ACHN (cell line): Measurements from ENCODE around the gene STX12.
A peak's percentile ranks its signal among the peaks of the same experiment; 100 is the strongest.
"Not testable (repeated sequence)": the region's sequence is repeated elsewhere in the genome, so short reads cannot be mapped to it uniquely, and the experiment has no call there.

ENCODE experiments used
- DNase-seq: peaks from one replicate; pipeline ENCODE4 v3.0.0-alpha.2; 2015
- in situ Hi-C: cut with HindIII; loops from 2 replicates; pipeline ENCODE4 v1.10.0; 2017; ENCODE audit warnings: low sequenced_read_pairs, low pct_ligation_motif_present, low pct_unique_long_range_greater_than_20kb

The STX12 gene

GRCh38 chr1:27772036-27772931, 735 bp upstream of the STX12 start:
- no peak for DNase-seq
- in situ Hi-C loops, result no loop called here

- in situ Hi-C loops, result no loop called here
- peak; percentile 12 for DNase-seq
Measured at GRCh38 chr1:27773826-27774445, 917 bp downstream of the STX12 start.

GRCh38 chr1:27774654-27775053, 1.6 kb downstream of the STX12 start:
- DNase-seq, result no peak
- in situ Hi-C loops, result no loop called here

GRCh38 chr1:27775336-27775735, 2.3 kb downstream of the STX12 start:
- in situ Hi-C loops, DNase-seq: not testable (repeated sequence)

GRCh38 chr1:27776276-27776675, 3.3 kb downstream of the STX12 start:
- DNase-seq, in situ Hi-C loops: not testable (repeated sequence)

GRCh38 chr1:27778056-27778455, 5.0 kb downstream of the STX12 start:
- in situ Hi-C loops, result no loop called here
- no peak for DNase-seq

GRCh38 chr1:27779122-27779521, 6.1 kb downstream of the STX12 start:
- no peak for DNase-seq
- in situ Hi-C loops, result no loop called here

GRCh38 chr1:27782950-27783349, 9.9 kb downstream of the STX12 start:
- no peak for DNase-seq

GRCh38 chr1:27784700-27785099, 11.7 kb downstream of the STX12 start:
- in situ Hi-C loops, result no loop called here
- no peak for DNase-seq

More at GRCh38 chr1:27782950-27783349, 9.9 kb downstream of the STX12 start:
- in situ Hi-C loops, result no loop called here

GRCh38 chr1:27785781-27786455, 12.9 kb downstream of the STX12 start:
- no peak for DNase-seq
- in situ Hi-C loops, result no loop called here

- no peak for DNase-seq
- in situ Hi-C loops, result no loop called here
Measured at GRCh38 chr1:27787895-27788294, 14.9 kb downstream of the STX12 start.

GRCh38 chr1:27789540-27790041, 16.6 kb downstream of the STX12 start:
- DNase-seq, result no peak
- in situ Hi-C loops, result no loop called here

- in situ Hi-C loops, DNase-seq: not testable (repeated sequence)
Measured at GRCh38 chr1:27790270-27790669, 17.3 kb downstream of the STX12 start.

GRCh38 chr1:27795601-27796000, 22.6 kb downstream of the STX12 start:
- DNase-seq, result no peak
- in situ Hi-C loops, result no loop called here

- no peak for DNase-seq
- in situ Hi-C loops, result no loop called here
Measured at GRCh38 chr1:27804791-27805190, 31.8 kb downstream of the STX12 start.

- no peak for DNase-seq
- in situ Hi-C loops, result no loop called here
Measured at GRCh38 chr1:27806758-27807157, 33.7 kb downstream of the STX12 start.

- DNase-seq, result no peak
- in situ Hi-C loops, result no loop called here
Measured at GRCh38 chr1:27807385-27807784, 34.4 kb downstream of the STX12 start.

- in situ Hi-C loops, DNase-seq: not testable (repeated sequence)
Measured at GRCh38 chr1:27808131-27808530, 35.1 kb downstream of the STX12 start.

- in situ Hi-C loops, result no loop called here
- no peak for DNase-seq
Measured at GRCh38 chr1:27809883-27810282, 36.9 kb downstream of the STX12 start.
